ENCODE data around the gene MYRF. TPM values are rescaled to one million over a fixed set of nuclear protein-coding genes. Genes with fewer than 3 reads are reported as not detected.

The MYRF gene
- total and polyA plus RNA-seq, 9 of the 15 experiments (the other 6 are each of a cell fraction or from before 2014, with no cell fraction given), result 2.3 to 25.8 (median 7.1) TPM

DNA sequence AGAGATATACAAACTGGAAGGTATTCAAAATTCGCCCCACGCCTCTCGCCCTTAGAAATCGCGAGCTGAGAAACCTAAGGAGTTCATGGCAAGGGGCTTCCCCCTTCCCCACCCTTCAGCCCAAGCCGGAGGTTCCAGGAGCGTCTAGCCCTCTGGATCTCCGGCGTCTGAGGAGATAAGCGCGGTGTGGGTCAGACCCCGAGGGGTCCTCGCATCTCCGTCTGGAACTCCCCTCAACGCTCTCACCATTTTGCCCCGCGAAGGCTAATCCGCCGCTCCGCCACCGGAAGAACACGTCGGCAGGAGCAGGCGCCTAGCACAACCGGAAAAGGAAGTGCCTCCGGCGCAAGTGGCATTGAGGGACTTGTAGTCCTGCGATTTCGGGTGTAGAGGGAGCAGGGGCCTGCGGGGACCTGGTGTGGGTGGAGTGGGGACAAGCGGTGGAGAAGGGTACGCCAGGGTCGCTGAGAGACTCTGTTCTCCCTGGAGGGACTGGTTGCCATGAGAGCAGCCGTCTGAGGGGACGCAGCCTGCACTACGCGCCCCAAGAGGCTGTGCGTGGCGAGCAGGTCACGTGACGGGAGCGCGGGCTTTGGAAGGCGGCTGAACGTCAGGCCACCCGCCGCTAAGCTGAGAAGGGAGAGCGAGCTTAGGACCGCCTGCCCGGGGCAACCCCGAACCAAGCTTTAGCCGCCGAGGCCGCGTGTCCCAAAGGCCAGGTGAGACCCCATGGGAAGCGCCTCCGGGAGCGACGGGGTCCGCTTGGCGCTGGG is 40.1 kb downstream of the MYRF start, which contains the start of the genes FEN1 and TMEM258:
Gene FEN1 (plus strand): TSS at position 602 of the 773 bp plus-strand sequence. CDS start 2,451 bp downstream, outside the sequence.
Gene TMEM258 (minus strand): TSS at position 290 of the 773 bp plus-strand sequence. CDS start 41 bp downstream, at position 249.
- H3K9ac ChIP-seq (ENCODE audit: insufficient read depth in 1 of 2, low read depth in 2 of 2, low read length in 2 of 2), result peak within 1 kb of the TSS; percentile 100
- no peaks in the 10 kb centered on the region for H3K9me1 ChIP-seq (ENCODE audit: control insufficient read depth, insufficient read depth, low read length)
- H3K27me3 ChIP-seq (ENCODE audit: control insufficient read depth in 2 of 2, insufficient read depth in 2 of 2, low read length in 2 of 2), result no peaks in the 10 kb centered on the region
- peaks cover 78% of the 10 kb centered on the region for H3K79me2 ChIP-seq (ENCODE audit: control insufficient read depth, insufficient read depth, low read length)
- ChIA-PET POLR2A (interaction anchor here (0.6 to 3.0 kb wide), 35 partner anchors 8 to 393 kb away, joined by 3 to 23 read pairs (median 4); partner anchors contain the start of genes BEST1, FADS1, FADS3 and FTH1), CTCF (ENCODE audit: low intra/inter-chr PET ratio) (no interaction called here)
- peaks cover 16 to 18% of the 10 kb centered on the region in 2 experiments; a peak in 4 of 5 replicates for H3K4me1 ChIP-seq (replicated peaks in 1 of 2; ENCODE audit: control insufficient read depth in 2 of 2, insufficient read depth in 2 of 2, low read length in 2 of 2)
- ATAC-seq, result peak; percentile 91
- no peaks in the 10 kb centered on the region for H3K9me3 ChIP-seq (replicated peaks; ENCODE audit: control insufficient read depth, insufficient read depth, low read depth, low read length)
- FAIRE-seq, result peak; percentile 85
- DNase-seq (ENCODE audit: extremely low read depth in 1 of 4, low spot score in 3 of 4), result peak; percentile 89 to 94 (median 90)
- intact Hi-C loops (cut with micrococcal nuclease), result loop anchor here (1.0 kb wide), 1 partner anchor 42 kb away; no protein-coding TSS in a partner anchor
- H4K20me1 ChIP-seq (replicated peaks; ENCODE audit: control insufficient read depth, insufficient read depth, low read length), result no peaks in the 10 kb centered on the region; the same call in 1 of the 2 replicates
- in situ Hi-C loops (cut with MboI), result loop anchor here (5.0 kb wide), 1 partner anchor 45 kb away; no protein-coding TSS in a partner anchor
- under 1% methylated on average over 59 of the region's 61 CpGs for WGBS (ENCODE audit: insufficient coverage, low coverage, missing lambda C conversion rate)
- H3K36me3 ChIP-seq (ENCODE audit: control insufficient read depth, insufficient read depth, low read length), result peaks cover 73% of the 10 kb centered on the region
- H3K4me2 ChIP-seq (ENCODE audit: insufficient read depth, low read length), result peak within 1 kb of the TSS; percentile 97
- H2AFZ ChIP-seq (ENCODE audit: low read depth, low read length), result peak within 1 kb of the TSS; percentile 99
- peak within 1 kb of the TSS; percentile 100 for H3K27ac ChIP-seq (ENCODE audit: extremely low read depth, low read depth, low read length)
- peak within 1 kb of the TSS; percentile 83 for H3K4me3 ChIP-seq
- no TSS peak for BruUV-seq (replicated peaks)
- TF ChIP-seq MEF2A (IDR thresholded peaks at IDR 0.05; ENCODE audit: control insufficient read depth, low read depth, low read length) (no peak), SIN3A (IDR thresholded peaks at IDR 0.05; ENCODE audit: borderline replicate concordance in 2 of 2, control insufficient read depth in 1 of 2, low read depth in 2 of 2, low read length in 2 of 2) (peak; percentile 88; a peak in 2 of 4 replicates), ZBTB1 (CRISPR knock-in tag; IDR thresholded peaks at IDR 0.05; ENCODE audit: borderline replicate concordance, low read depth) (no peak), TAF7 (tag; IDR thresholded peaks at IDR 0.05) (peak; percentile 88), ZKSCAN3 (CRISPR knock-in tag; IDR thresholded peaks at IDR 0.05) (no peak), GTF2A2 (tag; IDR thresholded peaks at IDR 0.05) (no peak), PHB (CRISPR knock-in tag; IDR thresholded peaks at IDR 0.05) (no peak)
- TF ChIP-seq, protein P1, sequence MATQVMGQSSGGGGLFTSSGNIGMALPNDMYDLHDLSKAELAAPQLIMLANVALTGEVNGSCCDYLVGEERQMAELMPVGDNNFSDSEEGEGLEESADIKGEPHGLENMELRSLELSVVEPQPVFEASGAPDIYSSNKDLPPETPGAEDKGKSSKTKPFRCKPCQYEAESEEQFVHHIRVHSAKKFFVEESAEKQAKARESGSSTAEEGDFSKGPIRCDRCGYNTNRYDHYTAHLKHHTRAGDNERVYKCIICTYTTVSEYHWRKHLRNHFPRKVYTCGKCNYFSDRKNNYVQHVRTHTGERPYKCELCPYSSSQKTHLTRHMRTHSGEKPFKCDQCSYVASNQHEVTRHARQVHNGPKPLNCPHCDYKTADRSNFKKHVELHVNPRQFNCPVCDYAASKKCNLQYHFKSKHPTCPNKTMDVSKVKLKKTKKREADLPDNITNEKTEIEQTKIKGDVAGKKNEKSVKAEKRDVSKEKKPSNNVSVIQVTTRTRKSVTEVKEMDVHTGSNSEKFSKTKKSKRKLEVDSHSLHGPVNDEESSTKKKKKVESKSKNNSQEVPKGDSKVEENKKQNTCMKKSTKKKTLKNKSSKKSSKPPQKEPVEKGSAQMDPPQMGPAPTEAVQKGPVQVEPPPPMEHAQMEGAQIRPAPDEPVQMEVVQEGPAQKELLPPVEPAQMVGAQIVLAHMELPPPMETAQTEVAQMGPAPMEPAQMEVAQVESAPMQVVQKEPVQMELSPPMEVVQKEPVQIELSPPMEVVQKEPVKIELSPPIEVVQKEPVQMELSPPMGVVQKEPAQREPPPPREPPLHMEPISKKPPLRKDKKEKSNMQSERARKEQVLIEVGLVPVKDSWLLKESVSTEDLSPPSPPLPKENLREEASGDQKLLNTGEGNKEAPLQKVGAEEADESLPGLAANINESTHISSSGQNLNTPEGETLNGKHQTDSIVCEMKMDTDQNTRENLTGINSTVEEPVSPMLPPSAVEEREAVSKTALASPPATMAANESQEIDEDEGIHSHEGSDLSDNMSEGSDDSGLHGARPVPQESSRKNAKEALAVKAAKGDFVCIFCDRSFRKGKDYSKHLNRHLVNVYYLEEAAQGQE (IDR thresholded peaks at IDR 0.05; ENCODE audit: borderline replicate concordance), result peak; percentile 83
- TF ChIP-seq, protein P1 (CRISPR knock-in tag; IDR thresholded peaks at IDR 0.05; ENCODE audit: low read depth), result peak; percentile 81; the same call in 1 of the 2 replicates
- TF ChIP-seq, protein P2, sequence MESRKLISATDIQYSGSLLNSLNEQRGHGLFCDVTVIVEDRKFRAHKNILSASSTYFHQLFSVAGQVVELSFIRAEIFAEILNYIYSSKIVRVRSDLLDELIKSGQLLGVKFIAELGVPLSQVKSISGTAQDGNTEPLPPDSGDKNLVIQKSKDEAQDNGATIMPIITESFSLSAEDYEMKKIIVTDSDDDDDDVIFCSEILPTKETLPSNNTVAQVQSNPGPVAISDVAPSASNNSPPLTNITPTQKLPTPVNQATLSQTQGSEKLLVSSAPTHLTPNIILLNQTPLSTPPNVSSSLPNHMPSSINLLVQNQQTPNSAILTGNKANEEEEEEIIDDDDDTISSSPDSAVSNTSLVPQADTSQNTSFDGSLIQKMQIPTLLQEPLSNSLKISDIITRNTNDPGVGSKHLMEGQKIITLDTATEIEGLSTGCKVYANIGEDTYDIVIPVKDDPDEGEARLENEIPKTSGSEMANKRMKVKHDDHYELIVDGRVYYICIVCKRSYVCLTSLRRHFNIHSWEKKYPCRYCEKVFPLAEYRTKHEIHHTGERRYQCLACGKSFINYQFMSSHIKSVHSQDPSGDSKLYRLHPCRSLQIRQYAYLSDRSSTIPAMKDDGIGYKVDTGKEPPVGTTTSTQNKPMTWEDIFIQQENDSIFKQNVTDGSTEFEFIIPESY (CRISPR knock-in tag; IDR thresholded peaks at IDR 0.05), result peak; percentile 61

Data from K562 (cell line).